Ovary (tissue), 3 donors: ENCODE data around the gene ME3.

ENCODE experiments used
- CTCF ChIP-seq, 3 donors: fragments of 450-650 bp in 2 of 3; fragments of 200-600 bp in 1 of 3; IDR thresholded peaks; one replicate each; pipeline versions ENCODE4 v1.5.1 to v1.8.0; 2016 to 2022; ENCODE audit warnings: antibody characterized with exemption in 3 of 3, mild to moderate bottlenecking in 1 of 3
- EP300 ChIP-seq: sonication (generic); formaldehyde crosslinking; IDR thresholded peaks from one replicate; pipeline ENCODE4 v1.6.1; 2017; ENCODE audit warnings: antibody characterized with exemption
- POLR2A ChIP-seq: fragments of 450-650 bp; IDR thresholded peaks from one replicate; pipeline ENCODE4 v1.6.1; 2017; ENCODE audit warnings: antibody characterized with exemption, mild to moderate bottlenecking, moderate library complexity
- donor health status: DM: no; HTN: no; CAD: no.

GRCh38 chr11:86670181-86670580 lies 2.2 kb downstream of the ME3 start:
- TF ChIP-seq POLR2A (no peak), CTCF (IDR thresholded peaks at IDR 0.05) (no peak), EP300 (no peak)
